Vagina (tissue), 2 donors: ENCODE data around the gene DIP2B. TPM values are rescaled to one million over a fixed set of nuclear protein-coding genes. Genes with fewer than 3 reads are reported as not detected.

Experiments used
- DNase-seq, 2 donors: peaks; one replicate each; pipeline ENCODE4 v3.0.0-alpha.2; 2017; ENCODE audit errors: extremely low spot score in 2 of 2
- H3K27ac ChIP-seq: fragments of 200-600 bp; sonication (generic); one replicate; pipeline ENCODE4 v1.5.1; 2019
- H3K27me3 ChIP-seq: fragments of 200-600 bp; sonication (generic); one replicate; pipeline ENCODE4 v1.5.1; 2019
- H3K36me3 ChIP-seq, 2 donors: fragments of 200-600 bp; sonication (generic); one replicate each; pipeline ENCODE4 v1.5.1; 2017 to 2019
- H3K4me1 ChIP-seq: fragments of 200-600 bp; sonication (generic); one replicate; pipeline ENCODE4 v1.5.1; 2019
- H3K4me3 ChIP-seq, 2 donors: fragments of 200-600 bp; sonication (generic); 1 replicate in 1 of 2; 2 replicates in 1 of 2; pipeline ENCODE4 v1.5.1; 2016 to 2019
- H3K9me3 ChIP-seq: fragments of 200-600 bp; sonication (generic); one replicate; pipeline ENCODE4 v1.5.1; 2019
- POLR2A ChIP-seq, 2 donors: fragments of 450-650 bp; IDR thresholded peaks; one replicate each; pipeline ENCODE4 v1.6.1; 2017; ENCODE audit warnings: antibody characterized with exemption in 2 of 2, mild to moderate bottlenecking in 2 of 2, moderate library complexity in 2 of 2
- POLR2AphosphoS5 ChIP-seq, 2 donors: sonication (generic); formaldehyde crosslinking; IDR thresholded peaks; one replicate each; pipeline ENCODE4 v1.9.0; 2017; ENCODE audit warnings: antibody characterized with exemption in 2 of 2, mild to moderate bottlenecking in 2 of 2, low read depth in 1 of 2; ENCODE audit not compliant: insufficient read depth in 1 of 2
- intact Hi-C: fragments of 100-400 bp; cut with DNase I; formaldehyde crosslinking; loops from one replicate; pipeline ENCODE4 v1.15.1; 2023
- total RNA-seq: library from RNA; depleted of rRNA; stranded (reverse); fragments of >200 nt; gene quantifications from one replicate; pipeline ENCODE4 v1.2.3, GENCODE V29; 2016
- TF ChIP-seq, protein P1 (sequence below), 3 experiments: fragments of 450-650 bp in 2 of 3; fragments of 200-600 bp in 1 of 3; sonication (generic) in 1 of 3; IDR thresholded peaks; one replicate each; pipeline ENCODE4 v1.5.1; 2017 to 2019; ENCODE audit warnings: antibody characterized with exemption in 3 of 3, mild to moderate bottlenecking in 2 of 3, moderate library complexity in 2 of 3

The DIP2B gene
- total RNA-seq, 1 donor from 2014 or later = 32.2 TPM

DNA sequence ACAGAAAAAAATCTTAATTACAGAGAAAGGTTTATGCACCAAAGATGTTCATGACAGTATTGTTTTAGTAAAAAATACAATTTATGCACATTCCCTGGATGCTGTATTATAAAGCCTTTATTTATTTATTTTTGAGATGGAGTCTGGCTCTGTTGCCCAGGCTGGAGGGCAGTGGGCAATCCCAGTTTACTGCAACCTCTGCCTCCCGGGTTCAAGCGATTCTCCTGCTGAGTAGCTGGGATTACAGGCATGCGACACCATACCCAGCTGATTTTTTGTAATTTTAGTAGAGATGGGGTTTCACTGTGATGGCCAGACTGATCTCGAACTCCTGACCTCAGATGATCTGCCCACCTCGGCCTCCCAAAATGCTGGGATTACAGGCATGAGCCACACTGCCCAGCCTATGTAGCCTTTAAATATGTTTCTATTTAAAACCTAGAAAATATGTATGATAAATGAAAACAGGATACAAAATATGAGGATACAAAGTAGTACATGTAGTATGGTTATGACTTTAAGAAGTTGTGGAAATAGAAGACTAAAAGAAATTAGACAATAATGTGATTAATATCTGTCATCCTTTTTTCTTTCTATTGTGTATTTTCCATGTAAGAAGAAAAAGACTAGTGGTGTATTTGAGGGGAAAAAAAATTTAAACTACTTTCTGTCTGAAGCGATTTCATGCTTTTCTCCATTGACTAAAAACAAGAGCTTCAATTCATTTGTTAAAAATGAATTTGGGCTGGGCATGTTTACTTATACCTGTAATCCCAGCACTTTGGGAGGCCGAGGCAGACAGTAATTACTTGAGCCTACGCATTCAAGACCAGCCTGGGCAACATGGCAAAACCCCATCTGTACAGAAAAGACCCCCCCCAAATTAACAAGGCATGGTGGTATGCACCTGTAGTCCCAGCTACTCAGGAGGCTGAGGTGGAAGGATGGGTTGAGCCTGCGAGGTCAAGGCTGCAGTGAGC lies 272.3 kb downstream of the DIP2B start:
- intact Hi-C loops = no loop called here
- Histone ChIP-seq H3K9me3 (no peaks in the 10 kb centered on the region), H3K4me3 (no peak overlapping the region), H3K36me3 (peaks cover 0 to 10% of the 10 kb centered on the region in 2 donors), H3K27ac (no peak overlapping the region), H3K4me1 (no peaks in the 10 kb centered on the region), H3K27me3 (no peaks in the 10 kb centered on the region)
- DNase-seq = no peak
- TF ChIP-seq, protein P1, sequence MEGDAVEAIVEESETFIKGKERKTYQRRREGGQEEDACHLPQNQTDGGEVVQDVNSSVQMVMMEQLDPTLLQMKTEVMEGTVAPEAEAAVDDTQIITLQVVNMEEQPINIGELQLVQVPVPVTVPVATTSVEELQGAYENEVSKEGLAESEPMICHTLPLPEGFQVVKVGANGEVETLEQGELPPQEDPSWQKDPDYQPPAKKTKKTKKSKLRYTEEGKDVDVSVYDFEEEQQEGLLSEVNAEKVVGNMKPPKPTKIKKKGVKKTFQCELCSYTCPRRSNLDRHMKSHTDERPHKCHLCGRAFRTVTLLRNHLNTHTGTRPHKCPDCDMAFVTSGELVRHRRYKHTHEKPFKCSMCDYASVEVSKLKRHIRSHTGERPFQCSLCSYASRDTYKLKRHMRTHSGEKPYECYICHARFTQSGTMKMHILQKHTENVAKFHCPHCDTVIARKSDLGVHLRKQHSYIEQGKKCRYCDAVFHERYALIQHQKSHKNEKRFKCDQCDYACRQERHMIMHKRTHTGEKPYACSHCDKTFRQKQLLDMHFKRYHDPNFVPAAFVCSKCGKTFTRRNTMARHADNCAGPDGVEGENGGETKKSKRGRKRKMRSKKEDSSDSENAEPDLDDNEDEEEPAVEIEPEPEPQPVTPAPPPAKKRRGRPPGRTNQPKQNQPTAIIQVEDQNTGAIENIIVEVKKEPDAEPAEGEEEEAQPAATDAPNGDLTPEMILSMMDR (IDR thresholded peaks at IDR 0.05) = no peak
- TF ChIP-seq POLR2AphosphoS5 (IDR thresholded peaks at IDR 0.05; ENCODE audit: insufficient read depth in 1 of 2, low read depth in 1 of 2) (no peak), POLR2A (IDR thresholded peaks at IDR 0.05) (no peak)

DNA sequence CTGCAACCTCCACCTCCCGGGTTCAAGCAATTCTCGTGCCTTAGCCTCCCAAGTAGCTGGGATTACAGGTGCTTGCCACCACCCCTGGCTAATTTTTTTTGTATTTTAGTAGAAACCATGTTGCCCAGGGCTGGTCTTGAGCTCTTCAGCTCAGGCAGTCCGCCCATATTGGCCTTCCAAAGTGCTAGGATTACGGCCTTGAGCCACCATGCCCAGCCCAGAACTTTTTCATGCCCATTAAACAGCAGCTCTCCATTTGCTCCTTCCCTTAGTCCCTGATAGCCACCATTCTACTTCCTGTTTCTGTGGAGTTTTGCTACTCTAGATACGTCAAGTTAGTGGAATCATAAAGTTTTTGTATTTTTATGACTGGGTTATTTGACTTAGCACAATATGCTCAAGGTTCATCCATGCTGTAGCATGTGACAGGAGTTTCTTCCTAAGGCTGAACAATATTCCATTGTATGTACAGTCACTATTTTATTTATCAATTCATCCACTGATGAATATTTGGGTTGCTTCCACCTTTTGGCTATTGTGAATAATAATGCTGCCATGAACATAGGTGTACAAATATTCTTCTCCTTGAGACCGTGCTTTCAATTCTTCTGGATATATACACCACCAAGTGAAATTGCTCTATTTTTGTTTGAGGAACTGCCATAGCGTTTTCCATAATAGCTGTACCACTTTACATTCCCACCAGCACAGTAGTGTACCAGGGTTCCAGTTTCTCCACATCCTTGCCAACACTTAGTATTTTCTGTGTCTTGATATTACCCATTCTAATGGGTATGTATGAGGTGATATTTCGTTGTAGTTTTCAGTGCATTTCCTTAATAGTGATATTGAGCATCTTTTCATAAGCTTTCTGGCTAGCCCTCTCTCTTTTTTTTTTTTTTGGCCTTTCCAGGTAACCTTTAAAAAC lies 274.1 kb downstream of the DIP2B start:
- intact Hi-C loops = no loop called here
- Histone ChIP-seq H3K27me3 (no peaks in the 10 kb centered on the region), H3K4me1 (no peaks in the 10 kb centered on the region), H3K4me3 (no peak overlapping the region), H3K36me3 (peaks cover 0 to 13% of the 10 kb centered on the region in 2 donors), H3K27ac (no peak overlapping the region), H3K9me3 (no peaks in the 10 kb centered on the region)
- no peak for TF ChIP-seq POLR2A (IDR thresholded peaks at IDR 0.05)
- TF ChIP-seq POLR2AphosphoS5 (IDR thresholded peaks at IDR 0.05; ENCODE audit: insufficient read depth in 1 of 2, low read depth in 1 of 2) = no peak
- TF ChIP-seq, protein P1 (IDR thresholded peaks at IDR 0.05) = no peak
- DNase-seq = no peak

DNA sequence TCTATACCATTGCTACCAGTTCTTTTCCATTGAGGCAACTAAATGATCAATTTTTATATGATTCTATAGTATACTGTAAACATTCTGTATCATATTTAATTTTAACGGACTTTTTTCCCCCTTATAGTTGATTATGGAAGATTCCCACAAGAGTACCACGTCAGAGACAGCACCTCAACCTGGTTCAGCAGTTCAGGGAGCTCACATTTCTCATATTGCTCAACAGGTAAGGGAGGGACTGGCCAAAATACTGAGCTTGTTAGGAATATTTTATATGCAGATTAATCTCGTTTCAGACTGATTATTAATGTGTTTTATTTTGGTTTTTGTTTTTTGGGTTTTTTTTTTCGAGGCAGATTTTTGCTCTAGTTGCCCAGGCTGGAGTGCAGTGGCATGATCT lies 275.2 kb downstream of the DIP2B start:
- TF ChIP-seq POLR2AphosphoS5 (IDR thresholded peaks at IDR 0.05; ENCODE audit: insufficient read depth in 1 of 2, low read depth in 1 of 2) (no peak), POLR2A (IDR thresholded peaks at IDR 0.05) (no peak)
- TF ChIP-seq, protein P1 (IDR thresholded peaks at IDR 0.05) = no peak
- H3K27ac ChIP-seq = no peak overlapping the region
- H3K36me3 ChIP-seq = peaks cover 0 to 13% of the 10 kb centered on the region in 2 donors
- intact Hi-C loops = no loop called here
- H3K9me3 ChIP-seq = no peaks in the 10 kb centered on the region
- no peaks in the 10 kb centered on the region for H3K4me1 ChIP-seq
- no peaks in the 10 kb centered on the region for H3K27me3 ChIP-seq
- DNase-seq = no peak
- no peak overlapping the region for H3K4me3 ChIP-seq

DNA sequence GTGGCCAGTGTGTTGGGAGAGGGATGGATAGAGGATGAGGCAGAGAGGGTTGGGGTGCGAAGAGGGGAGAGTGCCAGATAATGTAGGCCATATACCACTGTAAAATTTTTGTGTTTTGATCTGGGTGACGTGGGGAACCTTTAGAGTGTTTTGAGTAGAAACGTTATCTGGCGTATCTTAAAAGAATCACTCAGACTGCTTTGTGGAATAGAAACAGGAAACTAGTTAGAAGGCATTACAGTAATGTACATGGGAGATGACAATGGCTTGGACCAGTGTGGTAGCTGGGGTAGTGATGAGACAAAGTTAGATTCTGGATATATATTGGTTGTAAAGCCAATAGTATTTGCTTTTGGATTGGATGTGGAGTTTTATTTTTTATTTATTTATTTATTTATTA lies 279.7 kb downstream of the DIP2B start:
- TF ChIP-seq POLR2A (IDR thresholded peaks at IDR 0.05) = no peak
- TF ChIP-seq POLR2AphosphoS5 (IDR thresholded peaks at IDR 0.05; ENCODE audit: insufficient read depth in 1 of 2, low read depth in 1 of 2) = no peak
- TF ChIP-seq, protein P1 (IDR thresholded peaks at IDR 0.05) = no peak
- peaks cover 9% of the 10 kb centered on the region for H3K4me1 ChIP-seq
- intact Hi-C loops = no loop called here
- H3K27ac ChIP-seq = no peak overlapping the region
- H3K4me3 ChIP-seq = no peak overlapping the region
- no peak for DNase-seq
- H3K27me3 ChIP-seq = no peaks in the 10 kb centered on the region
- no peaks in the 10 kb centered on the region for H3K9me3 ChIP-seq
- peaks cover 0 to 13% of the 10 kb centered on the region in 2 donors for H3K36me3 ChIP-seq
